Measurements from ENCODE around the gene SPRY1.

The SPRY1 gene

GRCh38 chr4:123430031-123430430, 33.4 kb downstream of the SPRY1 start:
- FAIRE-seq, result no peak

GRCh38 chr4:123430501-123430900, 33.9 kb downstream of the SPRY1 start:
- DNase-seq (ENCODE audit: insufficient read length, low spot score) (no peak), FAIRE-seq (no peak)
- TF ChIP-seq POLR2A (IDR thresholded peaks at IDR 0.05; ENCODE audit: low read depth, low read length), result no peak

More at GRCh38 chr4:123430031-123430430, 33.4 kb downstream of the SPRY1 start:
- no peak for TF ChIP-seq POLR2A (IDR thresholded peaks at IDR 0.05; ENCODE audit: low read depth, low read length)
- no peak for DNase-seq (ENCODE audit: insufficient read length, low spot score)

GRCh38 chr4:123433573-123433972, 37.0 kb downstream of the SPRY1 start:
- FAIRE-seq (no peak), DNase-seq (ENCODE audit: insufficient read length, low spot score) (no peak)
- no peak for TF ChIP-seq POLR2A (IDR thresholded peaks at IDR 0.05; ENCODE audit: low read depth, low read length)

- DNase-seq (ENCODE audit: insufficient read length, low spot score), result no peak
- no peak for FAIRE-seq
- TF ChIP-seq POLR2A (IDR thresholded peaks at IDR 0.05; ENCODE audit: low read depth, low read length), result no peak
Measured at GRCh38 chr4:123433976-123434375, 37.4 kb downstream of the SPRY1 start.

- FAIRE-seq (no peak), DNase-seq (ENCODE audit: insufficient read length, low spot score) (no peak)
- no peak for TF ChIP-seq POLR2A (IDR thresholded peaks at IDR 0.05; ENCODE audit: low read depth, low read length)
Measured at GRCh38 chr4:123435246-123436113, 38.9 kb downstream of the SPRY1 start.

- FAIRE-seq (no peak), DNase-seq (ENCODE audit: insufficient read length, low spot score) (no peak)
Measured at GRCh38 chr4:123438031-123438430, 41.4 kb downstream of the SPRY1 start.

GRCh38 chr4:123443401-123444289, 47.0 kb downstream of the SPRY1 start:
- DNase-seq (ENCODE audit: insufficient read length, low spot score) (no peak), FAIRE-seq (no peak)
- TF ChIP-seq POLR2A (IDR thresholded peaks at IDR 0.05; ENCODE audit: low read depth, low read length), result no peak

More at GRCh38 chr4:123438031-123438430, 41.4 kb downstream of the SPRY1 start:
- no peak for TF ChIP-seq POLR2A (IDR thresholded peaks at IDR 0.05; ENCODE audit: low read depth, low read length)

- TF ChIP-seq POLR2A (IDR thresholded peaks at IDR 0.05; ENCODE audit: low read depth, low read length), result no peak
- DNase-seq (ENCODE audit: insufficient read length, low spot score), result no peak
Measured at GRCh38 chr4:123444290-123444731, 47.7 kb downstream of the SPRY1 start.

GRCh38 chr4:123446865-123447474, 50.4 kb downstream of the SPRY1 start:
- FAIRE-seq, result no peak
- DNase-seq (ENCODE audit: insufficient read length, low spot score), result no peak
- TF ChIP-seq POLR2A (IDR thresholded peaks at IDR 0.05; ENCODE audit: low read depth, low read length), result no peak

More at GRCh38 chr4:123444290-123444731, 47.7 kb downstream of the SPRY1 start:
- no peak for FAIRE-seq

- TF ChIP-seq POLR2A (IDR thresholded peaks at IDR 0.05; ENCODE audit: low read depth, low read length), result no peak
- DNase-seq (ENCODE audit: insufficient read length, low spot score) (no peak), FAIRE-seq (no peak)
Measured at GRCh38 chr4:123449362-123449761, 52.8 kb downstream of the SPRY1 start.

GRCh38 chr4:123449780-123450179, 53.2 kb downstream of the SPRY1 start:
- FAIRE-seq, result no peak
- DNase-seq (ENCODE audit: insufficient read length, low spot score), result no peak
- no peak for TF ChIP-seq POLR2A (IDR thresholded peaks at IDR 0.05; ENCODE audit: low read depth, low read length)

GRCh38 chr4:123450393-123450792, 53.8 kb downstream of the SPRY1 start:
- TF ChIP-seq POLR2A (IDR thresholded peaks at IDR 0.05; ENCODE audit: low read depth, low read length), result no peak

GRCh38 chr4:123452616-123453015, 56.0 kb downstream of the SPRY1 start:
- DNase-seq (ENCODE audit: insufficient read length, low spot score), result peak; percentile 7
- peak; percentile 60 for FAIRE-seq
- TF ChIP-seq POLR2A (IDR thresholded peaks at IDR 0.05; ENCODE audit: low read depth, low read length), result no peak

More at GRCh38 chr4:123450393-123450792, 53.8 kb downstream of the SPRY1 start:
- no peak for DNase-seq (ENCODE audit: insufficient read length, low spot score)
- FAIRE-seq, result no peak

Data from H54 (cell line).